ENCODE data around the gene WNT3A. TPM values are rescaled to one million over a fixed set of nuclear protein-coding genes. Genes with fewer than 3 reads are reported as not detected.

Gene WNT3A
- total and polyA plus RNA-seq, 9 of the 15 experiments (the other 6 are each of a cell fraction or from before 2014, with no cell fraction given) = not detected

- TF ChIP-seq RERE (CRISPR knock-in tag; IDR thresholded peaks at IDR 0.05; ENCODE audit: borderline replicate concordance) (no peak), ZNF592 (IDR thresholded peaks at IDR 0.05) (no peak), JUNB (CRISPR knock-in tag; conservative IDR thresholded peaks at IDR 0.05) (no peak), TCFL5 (CRISPR knock-in tag; conservative IDR thresholded peaks at IDR 0.05) (no peak), NEUROD1 (IDR thresholded peaks at IDR 0.05; ENCODE audit: borderline replicate concordance, low read depth, low read length, partially characterized antibody) (no peak), E2F1 (CRISPR knock-in tag; IDR thresholded peaks at IDR 0.05) (no peak)
Measured at GRCh38 chr1:228018125-228018398, 11.3 kb downstream of the WNT3A start (continued).
